HG03439 (cell line): Measurements from ENCODE around the gene ADM5.

Experiments used
- ATAC-seq: cut with Tn5 transposase; IDR thresholded peaks from one replicate; pipeline ENCODE4 v1.9.1; 2021; ENCODE audit warnings: mild to moderate bottlenecking, moderate library complexity; ENCODE audit not compliant: unreplicated experiment

The ADM5 gene

GRCh38 chr19:49658139-49658517 is 31.3 kb upstream of the ADM5 start:
- ATAC-seq = no peak

- ATAC-seq = no peak
These were observed 30.6 kb upstream of the ADM5 start for GRCh38 chr19:49658566-49659442.

- ATAC-seq = no peak
These were observed 28.9 kb upstream of the ADM5 start for GRCh38 chr19:49660338-49660961.

- no peak for ATAC-seq
These were observed 27.4 kb upstream of the ADM5 start for GRCh38 chr19:49662011-49662410.

GRCh38 chr19:49663224-49663623 is 26.2 kb upstream of the ADM5 start:
- no peak for ATAC-seq

- ATAC-seq = peak; percentile 32
These were observed 25.0 kb upstream of the ADM5 start for GRCh38 chr19:49664171-49665035.

- no peak for ATAC-seq
These were observed 24.4 kb upstream of the ADM5 start for GRCh38 chr19:49665036-49665350.

GRCh38 chr19:49665351-49666119 is 23.9 kb upstream of the ADM5 start, which contains the start of the genes BCL2L12 and IRF3:
Gene BCL2L12, plus strand, starts transcription at chr19:49665933. Its CDS starts 760 bp downstream, at chr19:49666693.
Gene IRF3, minus strand, starts transcription at chr19:49665857. Its CDS starts 1,019 bp downstream, at chr19:49664838.
- peak; percentile 78 for ATAC-seq

- no peak for ATAC-seq
These were observed 23.3 kb upstream of the ADM5 start for GRCh38 chr19:49666120-49666444.

- ATAC-seq = no peak
These were observed 21.9 kb upstream of the ADM5 start for GRCh38 chr19:49667473-49667872.

GRCh38 chr19:49669516-49669915 is 19.9 kb upstream of the ADM5 start:
- no peak for ATAC-seq

GRCh38 chr19:49672131-49672919 is 17.1 kb upstream of the ADM5 start:
- no peak for ATAC-seq

- ATAC-seq = peak; percentile 27
These were observed 13.1 kb upstream of the ADM5 start for GRCh38 chr19:49676136-49676783.

GRCh38 chr19:49676784-49677230 is 12.6 kb upstream of the ADM5 start:
- ATAC-seq = peak; percentile 63

- no peak for ATAC-seq
These were observed 12.0 kb upstream of the ADM5 start, which contains the start of gene PRMT1 for GRCh38 chr19:49677231-49677900. Gene PRMT1, plus strand, starts transcription at chr19:49677271. Its CDS starts 10 bp downstream, at chr19:49677281.

GRCh38 chr19:49677901-49678674 is 11.3 kb upstream of the ADM5 start:
- no peak for ATAC-seq

GRCh38 chr19:49678985-49679770 is 10.2 kb upstream of the ADM5 start:
- no peak for ATAC-seq
